ENCODE results near the gene RMND1. TPM values are rescaled to one million over a fixed set of nuclear protein-coding genes. Genes with fewer than 3 reads are reported as not detected.

RMND1 gene
- total RNA-seq, 4 donors from 2014 or later = 30.2 to 48.5 (median 43.4) TPM

DNA sequence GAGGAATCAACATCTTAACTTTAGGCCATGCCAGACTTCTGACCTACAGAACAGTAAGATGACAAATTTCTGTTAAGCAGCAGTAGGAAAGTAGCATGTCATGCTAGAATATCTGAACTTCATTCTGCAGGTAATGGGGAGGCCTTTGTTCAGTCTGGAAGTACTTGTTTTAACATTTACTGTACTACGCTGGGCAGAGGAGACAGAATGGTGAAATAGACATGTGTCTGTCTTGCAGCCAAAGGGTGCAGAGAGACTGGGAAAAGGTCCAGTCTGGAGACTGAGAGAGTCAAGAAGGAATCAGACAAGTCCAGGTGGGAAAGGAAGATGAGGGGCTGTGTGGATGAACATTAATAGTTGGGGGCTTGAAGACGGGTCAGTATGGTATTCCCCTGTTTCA lies 43.1 kb downstream of the RMND1 start:
- Histone ChIP-seq H3K4me3 (replicated peaks in 1 of 3) (no peak overlapping the region), H3K27me3 (no peaks in the 10 kb centered on the region), H3K36me3 (peaks cover 3 to 4% of the 10 kb centered on the region in 2 donors), H3K4me1 (no peaks in the 10 kb centered on the region), H3K9me3 (no peaks in the 10 kb centered on the region), H3K27ac (no peak overlapping the region)
- 95 to 97% methylated on average over 2 of the region's 2 CpGs for WGBS, 2 donors
- intact Hi-C loops (cut with DNase I) = no loop called here
- TF ChIP-seq POLR2A (IDR thresholded peaks at IDR 0.05) = no peak
- TF ChIP-seq, protein P1, sequence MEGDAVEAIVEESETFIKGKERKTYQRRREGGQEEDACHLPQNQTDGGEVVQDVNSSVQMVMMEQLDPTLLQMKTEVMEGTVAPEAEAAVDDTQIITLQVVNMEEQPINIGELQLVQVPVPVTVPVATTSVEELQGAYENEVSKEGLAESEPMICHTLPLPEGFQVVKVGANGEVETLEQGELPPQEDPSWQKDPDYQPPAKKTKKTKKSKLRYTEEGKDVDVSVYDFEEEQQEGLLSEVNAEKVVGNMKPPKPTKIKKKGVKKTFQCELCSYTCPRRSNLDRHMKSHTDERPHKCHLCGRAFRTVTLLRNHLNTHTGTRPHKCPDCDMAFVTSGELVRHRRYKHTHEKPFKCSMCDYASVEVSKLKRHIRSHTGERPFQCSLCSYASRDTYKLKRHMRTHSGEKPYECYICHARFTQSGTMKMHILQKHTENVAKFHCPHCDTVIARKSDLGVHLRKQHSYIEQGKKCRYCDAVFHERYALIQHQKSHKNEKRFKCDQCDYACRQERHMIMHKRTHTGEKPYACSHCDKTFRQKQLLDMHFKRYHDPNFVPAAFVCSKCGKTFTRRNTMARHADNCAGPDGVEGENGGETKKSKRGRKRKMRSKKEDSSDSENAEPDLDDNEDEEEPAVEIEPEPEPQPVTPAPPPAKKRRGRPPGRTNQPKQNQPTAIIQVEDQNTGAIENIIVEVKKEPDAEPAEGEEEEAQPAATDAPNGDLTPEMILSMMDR (IDR thresholded peaks at IDR 0.05) = no peak
- no peak for DNase-seq

DNA sequence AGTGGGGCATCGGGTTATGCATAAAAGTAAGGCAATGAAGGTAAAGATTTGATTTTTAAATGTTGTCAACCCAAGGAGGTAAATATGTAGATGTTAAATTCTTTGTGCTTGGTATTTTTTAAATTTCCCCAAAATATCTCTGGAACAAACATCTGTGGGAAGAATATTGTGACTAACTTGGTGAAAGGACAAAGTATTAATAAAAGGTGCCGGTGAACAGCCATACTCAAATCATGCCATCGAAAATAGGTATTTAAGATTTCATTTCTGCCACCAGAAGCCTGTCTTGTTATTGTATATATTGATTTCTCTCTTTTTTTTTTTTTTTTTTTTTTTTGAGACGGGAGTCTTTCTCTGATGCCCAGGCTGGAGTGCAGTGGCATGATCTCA lies 48.0 kb downstream of the RMND1 start:
- peaks cover 3 to 4% of the 10 kb centered on the region in 2 donors for H3K36me3 ChIP-seq
- WGBS, 2 donors = 88 to 94% methylated on average over 4 of the region's 4 CpGs
- no peaks in the 10 kb centered on the region for H3K27me3 ChIP-seq
- no peak for DNase-seq
- H3K4me1 ChIP-seq = peaks cover 3 to 6% of the 10 kb centered on the region in 2 donors
- TF ChIP-seq, protein P1 (IDR thresholded peaks at IDR 0.05) = no peak
- no peak for TF ChIP-seq POLR2A (IDR thresholded peaks at IDR 0.05)
- H3K9me3 ChIP-seq = no peaks in the 10 kb centered on the region
- no peak overlapping the region for H3K27ac ChIP-seq
- H3K4me3 ChIP-seq (replicated peaks in 1 of 3) = no peak overlapping the region
- intact Hi-C loops (cut with DNase I) = no loop called here

DNA sequence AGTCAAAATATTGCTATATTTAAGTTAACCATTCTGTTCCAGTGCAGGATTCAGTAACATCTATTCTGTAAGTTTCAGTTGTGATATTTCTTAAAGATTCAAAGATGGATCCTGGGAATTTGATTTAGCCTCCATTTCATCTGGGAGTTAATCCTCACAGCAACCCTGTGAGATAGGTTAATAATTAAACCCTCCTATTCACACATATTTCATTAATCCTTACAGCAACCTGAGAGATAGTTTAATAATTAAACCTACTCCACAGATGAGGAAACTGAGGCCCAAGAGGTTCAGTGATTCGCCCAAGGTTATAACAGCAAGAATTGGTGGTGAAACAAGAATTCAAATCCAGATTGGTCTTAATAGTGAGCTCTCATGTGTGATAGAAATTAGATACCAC lies 49.7 kb downstream of the RMND1 start:
- no peak overlapping the region for H3K4me3 ChIP-seq (replicated peaks in 1 of 3)
- H3K4me1 ChIP-seq = peaks cover 3 to 6% of the 10 kb centered on the region in 2 donors
- 92 to 96% methylated on average over 1 of the region's 1 CpG for WGBS, 2 donors
- DNase-seq = no peak
- no peak overlapping the region for H3K27ac ChIP-seq
- TF ChIP-seq, protein P1 (IDR thresholded peaks at IDR 0.05) = no peak
- no peak for TF ChIP-seq POLR2A (IDR thresholded peaks at IDR 0.05)
- no peaks in the 10 kb centered on the region for H3K9me3 ChIP-seq
- peaks cover 3 to 4% of the 10 kb centered on the region in 2 donors for H3K36me3 ChIP-seq
- no peaks in the 10 kb centered on the region for H3K27me3 ChIP-seq
- intact Hi-C loops (cut with DNase I) = no loop called here

DNA sequence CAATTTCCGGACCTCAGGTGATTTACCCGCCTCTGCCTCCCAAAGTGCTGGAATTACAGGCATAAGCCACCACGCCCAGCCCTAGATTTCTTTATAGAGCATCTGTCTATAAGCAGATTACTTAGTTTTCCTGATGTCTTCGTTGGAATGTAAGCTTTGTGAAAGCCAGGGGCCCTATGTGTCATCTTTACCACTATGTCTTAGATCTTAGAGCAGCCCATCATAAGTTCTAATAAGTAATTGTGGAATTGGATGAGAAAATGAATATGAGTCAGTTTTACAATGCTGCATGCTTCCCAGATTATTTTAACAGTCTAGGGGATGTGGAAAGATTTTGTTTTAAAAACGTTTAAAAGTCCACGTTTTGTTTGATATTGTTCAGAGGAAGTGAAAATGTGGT lies 51.5 kb downstream of the RMND1 start:
- intact Hi-C loops (cut with DNase I) = no loop called here
- no peaks in the 10 kb centered on the region for H3K27me3 ChIP-seq
- H3K27ac ChIP-seq = no peak overlapping the region
- WGBS, 2 donors = 71 to 74% methylated on average over 5 to 6 of the region's 6 CpGs
- DNase-seq = no peak
- no peak for TF ChIP-seq POLR2A (IDR thresholded peaks at IDR 0.05)
- TF ChIP-seq, protein P1 (IDR thresholded peaks at IDR 0.05) = no peak
- H3K9me3 ChIP-seq = no peaks in the 10 kb centered on the region
- H3K4me1 ChIP-seq = peaks cover 5 to 18% of the 10 kb centered on the region in 2 donors
- peaks cover 3 to 4% of the 10 kb centered on the region in 2 donors for H3K36me3 ChIP-seq
- no peak overlapping the region for H3K4me3 ChIP-seq (replicated peaks in 1 of 3)

DNA sequence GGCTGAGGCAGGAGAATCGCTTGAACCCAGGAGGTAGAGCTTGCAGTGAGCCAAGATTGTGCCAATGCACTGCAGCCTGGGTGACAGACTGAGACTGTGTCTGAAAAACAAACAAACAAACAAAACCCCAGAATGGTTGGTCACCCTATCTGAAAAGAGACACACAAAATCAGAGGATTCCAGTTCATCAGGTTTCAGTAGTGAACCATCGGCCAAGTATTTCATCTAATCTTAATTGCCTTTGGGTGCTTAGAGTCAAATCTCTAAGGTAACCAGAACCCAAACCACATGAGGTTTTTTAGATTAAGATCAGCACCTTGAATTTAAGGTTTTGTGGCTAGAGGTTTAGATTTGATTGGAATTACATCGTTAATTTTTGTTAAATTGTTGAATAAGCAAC lies 52.2 kb downstream of the RMND1 start:
- intact Hi-C loops (cut with DNase I) = no loop called here
- no peak for TF ChIP-seq POLR2A (IDR thresholded peaks at IDR 0.05)
- TF ChIP-seq, protein P1 (IDR thresholded peaks at IDR 0.05) = no peak
- no peaks in the 10 kb centered on the region for H3K9me3 ChIP-seq
- H3K27ac ChIP-seq = no peak overlapping the region
- 81 to 87% methylated on average over 3 of the region's 3 CpGs for WGBS, 2 donors
- H3K27me3 ChIP-seq = no peaks in the 10 kb centered on the region
- no peaks in the 10 kb centered on the region for H3K36me3 ChIP-seq
- no peak overlapping the region for H3K4me3 ChIP-seq (replicated peaks in 1 of 3)
- DNase-seq = no peak
- H3K4me1 ChIP-seq = peaks cover 10 to 24% of the 10 kb centered on the region in 2 donors

Data from thyroid gland (tissue), 4 donors.